Natural killer cell (primary cell): ENCODE measurements around the gene ZNHIT2. TPM values are rescaled to one million over a fixed set of nuclear protein-coding genes. Genes with fewer than 3 reads are reported as not detected.

Source experiments
- ATAC-seq, 3 donors: fragments of 150-1000 bp in 2 of 3; fragments of 200-7000 bp in 1 of 3; cut with Tn5 transposase; 1 replicate in 1 of 3; 2 replicates in 2 of 3; pipeline ENCODE4 v1.10.0; 2021; ENCODE audit warnings: mild to moderate bottlenecking in 2 of 3, moderate library complexity in 2 of 3
- DNase-seq, 2 donors: peaks; one replicate each; pipeline versions ENCODE4 v3.0.0 to v3.0.0-alpha.2; 2013 to 2021; ENCODE audit warnings: mixed read lengths in 1 of 2
- H3K27ac ChIP-seq: one replicate; pipeline ENCODE4 v1.5.1; 2013; ENCODE audit warnings: mild to moderate bottlenecking, low read length
- H3K27me3 ChIP-seq: one replicate; pipeline ENCODE4 v1.6.1; 2013; ENCODE audit warnings: low read length; ENCODE audit not compliant: control insufficient read depth, insufficient read depth
- H3K36me3 ChIP-seq: one replicate; pipeline ENCODE4 v1.6.1; 2013; ENCODE audit warnings: low read length; ENCODE audit not compliant: control insufficient read depth, insufficient read depth
- H3K4me1 ChIP-seq: one replicate; pipeline ENCODE4 v1.6.1; 2013; ENCODE audit warnings: low read length; ENCODE audit not compliant: control insufficient read depth, insufficient read depth
- H3K4me3 ChIP-seq: one replicate; pipeline ENCODE4 v1.5.1; 2013; ENCODE audit warnings: low read length
- H3K9me3 ChIP-seq: one replicate; pipeline ENCODE4 v1.6.1; 2013; ENCODE audit warnings: low read length; ENCODE audit not compliant: control insufficient read depth, insufficient read depth
- H3K27ac Mint-ChIP-seq, 2 donors: one replicate each; pipeline ENCODE4 v1.8.0; 2022; ENCODE audit warnings: mild to moderate bottlenecking in 2 of 2, mixed read lengths in 2 of 2, moderate library complexity in 1 of 2
- H3K27me3 Mint-ChIP-seq, 2 donors: one replicate each; pipeline ENCODE4 v1.8.0; 2022; ENCODE audit warnings: low read depth in 2 of 2, mixed read lengths in 2 of 2
- H3K36me3 Mint-ChIP-seq: one replicate; pipeline ENCODE4 v1.8.0; 2022; ENCODE audit warnings: mixed read lengths
- H3K4me1 Mint-ChIP-seq, 2 donors: one replicate each; pipeline ENCODE4 v1.8.0; 2022; ENCODE audit warnings: mixed read lengths in 2 of 2
- H3K4me3 Mint-ChIP-seq: one replicate; pipeline ENCODE4 v1.8.0; 2022; ENCODE audit warnings: mild to moderate bottlenecking, moderate library complexity, mixed read lengths
- H3K9me3 Mint-ChIP-seq, 2 donors: one replicate each; pipeline ENCODE4 v1.8.0; 2022; ENCODE audit warnings: mixed read lengths in 2 of 2
- CTCF ChIP-seq: fragments of 200-600 bp; IDR thresholded peaks from one replicate; pipeline ENCODE4 v1.8.0; 2022; ENCODE audit warnings: antibody characterized with exemption
- WGBS: methylation state at CpG from one replicate; pipeline ENCODE4 v1.1.7; 2013; ENCODE audit warnings: missing lambda C conversion rate; ENCODE audit not compliant: insufficient coverage; 5-methylcytosine and 5-hydroxymethylcytosine counted together
- intact Hi-C: fragments of 100-400 bp; cut with micrococcal nuclease; formaldehyde crosslinking; loops from one replicate; pipeline ENCODE4 v1.14.2; 2022
- total RNA-seq, 4 donors: library from RNA; stranded (reverse); fragments of 120-200 nt in 1 of 4; gene quantifications; one replicate each; pipeline versions ENCODE4 v1.2.3 to v1.2.4, GENCODE V29; 2013 to 2022

Gene ZNHIT2
- total RNA-seq, 3 donors from 2014 or later (not counting 1 experiment from before 2014, with no cell fraction given) = 5.6 to 6.8 (median 6.1) TPM

GRCh38 chr11:65128182-65129145, 11.0 kb upstream of the ZNHIT2 start:
- H3K9me3 ChIP-seq = no peaks in the 10 kb centered on the region
- peak overlapping the region in 1 of 2 donors; percentile 36 for H3K27ac Mint-ChIP-seq
- no peaks in the 10 kb centered on the region for H3K36me3 Mint-ChIP-seq
- no peak for DNase-seq
- no peak for ATAC-seq
- peaks cover 81% of the 10 kb centered on the region for H3K36me3 ChIP-seq
- H3K4me1 Mint-ChIP-seq = peaks cover 9 to 20% of the 10 kb centered on the region in 2 donors
- 94% methylated on average over 15 of the region's 15 CpGs for WGBS
- no peaks in the 10 kb centered on the region for H3K9me3 Mint-ChIP-seq
- intact Hi-C loops = no loop called here
- H3K27me3 ChIP-seq = no peaks in the 10 kb centered on the region
- peaks cover 36% of the 10 kb centered on the region for H3K4me1 ChIP-seq
- no peak overlapping the region for H3K27ac ChIP-seq
- no peak for TF ChIP-seq CTCF
- no peak overlapping the region for H3K4me3 Mint-ChIP-seq
- no peak overlapping the region for H3K4me3 ChIP-seq
- no peaks in the 10 kb centered on the region for H3K27me3 Mint-ChIP-seq

GRCh38 chr11:65127473-65128181, 10.1 kb upstream of the ZNHIT2 start:
- H3K4me3 ChIP-seq = no peak overlapping the region
- intact Hi-C loops = no loop called here
- no peak for TF ChIP-seq CTCF
- Mint-ChIP-seq H3K36me3 (no peaks in the 10 kb centered on the region), H3K9me3 (no peaks in the 10 kb centered on the region), H3K4me3 (no peak overlapping the region), H3K27ac (no peak overlapping the region), H3K27me3 (no peaks in the 10 kb centered on the region), H3K4me1 (peaks cover under 1 to 18% of the 10 kb centered on the region in 2 donors)
- DNase-seq (no peak), ATAC-seq (no peak)
- 93% methylated on average over 12 of the region's 12 CpGs for WGBS
- no peaks in the 10 kb centered on the region for H3K9me3 ChIP-seq
- H3K36me3 ChIP-seq = peaks cover 79% of the 10 kb centered on the region
- no peak overlapping the region for H3K27ac ChIP-seq
- no peaks in the 10 kb centered on the region for H3K27me3 ChIP-seq
- H3K4me1 ChIP-seq = peaks cover 32% of the 10 kb centered on the region

- H3K27ac Mint-ChIP-seq = no peak overlapping the region
- no peak overlapping the region for H3K4me3 Mint-ChIP-seq
- Histone ChIP-seq H3K27ac (no peak overlapping the region), H3K36me3 (peaks cover 70% of the 10 kb centered on the region), H3K27me3 (no peaks in the 10 kb centered on the region), H3K4me3 (no peak overlapping the region), H3K9me3 (no peaks in the 10 kb centered on the region), H3K4me1 (peaks cover 27% of the 10 kb centered on the region)
- intact Hi-C loops = no loop called here
- peaks cover 7 to 21% of the 10 kb centered on the region in 2 donors for H3K4me1 Mint-ChIP-seq
- H3K27me3 Mint-ChIP-seq = no peaks in the 10 kb centered on the region
- no peaks in the 10 kb centered on the region for H3K36me3 Mint-ChIP-seq
- H3K9me3 Mint-ChIP-seq = no peaks in the 10 kb centered on the region
- 87% methylated on average over 5 of the region's 6 CpGs for WGBS
- DNase-seq (no peak), ATAC-seq (no peak)
- TF ChIP-seq CTCF = no peak
Measured at GRCh38 chr11:65126624-65127274, 9.2 kb upstream of the ZNHIT2 start.
